Smooth muscle cell (in vitro differentiated cells): Measurements from ENCODE around the gene CEMIP. TPM values are rescaled to one million over a fixed set of nuclear protein-coding genes. Genes with fewer than 3 reads are reported as not detected.

ENCODE experiments used
- DNase-seq: peaks from one replicate; lab custom pipeline; 2025; ENCODE audit not compliant: unreplicated experiment; lab: John Stamatoyannopoulos, UW
- H2AFZ ChIP-seq: fragments of 200-600 bp; sonication (generic); 2 replicates; pipeline ENCODE4 v1.6.0; 2016; ENCODE audit warnings: antibody characterized with exemption, low read depth, mild to moderate bottlenecking
- H3F3A ChIP-seq: fragments of 200-600 bp; sonication (generic); 2 replicates; pipeline ENCODE4 v1.6.0; 2017; ENCODE audit warnings: antibody characterized with exemption, low read depth
- H3K27ac ChIP-seq: fragments of 200-600 bp; sonication (generic); 2 replicates; pipeline ENCODE4 v1.5.1; 2016; ENCODE audit warnings: low read depth, mild to moderate bottlenecking
- H3K27me3 ChIP-seq: fragments of 200-600 bp; sonication (generic); 2 replicates; pipeline ENCODE4 v1.6.1; 2016; ENCODE audit warnings: low read depth, mild to moderate bottlenecking
- H3K36me3 ChIP-seq: fragments of 200-600 bp; sonication (generic); 2 replicates; pipeline ENCODE4 v1.5.1; 2016; ENCODE audit warnings: low read depth
- H3K4me1 ChIP-seq: fragments of 200-600 bp; sonication (generic); 2 replicates; pipeline ENCODE4 v1.5.1; 2016; ENCODE audit warnings: low read depth
- H3K4me2 ChIP-seq: fragments of 200-600 bp; sonication (generic); 2 replicates; pipeline ENCODE4 v1.6.0; 2016; ENCODE audit warnings: mild to moderate bottlenecking
- H3K4me3 ChIP-seq: fragments of 200-600 bp; sonication (generic); 2 replicates; pipeline ENCODE4 v1.5.1; 2016; ENCODE audit warnings: mild to moderate bottlenecking
- H3K79me2 ChIP-seq: fragments of 200-600 bp; sonication (generic); 2 replicates; pipeline ENCODE4 v1.6.0; 2016; ENCODE audit warnings: low read depth, mild to moderate bottlenecking
- H3K9ac ChIP-seq: fragments of 200-600 bp; sonication (generic); 2 replicates; pipeline ENCODE4 v1.6.0; 2016; ENCODE audit warnings: low read depth
- H3K9me3 ChIP-seq: fragments of 200-600 bp; sonication (generic); replicated peaks from 2 replicates; pipeline ENCODE4 v1.5.1; 2016; ENCODE audit warnings: low read depth
- H4K20me1 ChIP-seq: fragments of 200-600 bp; sonication (generic); 2 replicates; pipeline ENCODE4 v1.6.0; 2016; ENCODE audit warnings: low read depth
- CTCF ChIP-seq: fragments of 200-600 bp; sonication (generic); IDR thresholded peaks from 2 replicates; pipeline ENCODE4 v1.5.1; 2017; ENCODE audit warnings: borderline replicate concordance, mild to moderate bottlenecking, antibody characterized with exemption; ENCODE audit not compliant: insufficient read depth, poor library complexity, severe bottlenecking
- WGBS: methylation state at CpG from one replicate; pipeline ENCODE4 v1.1.7; 2016; ENCODE audit warnings: low lambda C conversion rate; 5-methylcytosine and 5-hydroxymethylcytosine counted together
- polyA plus RNA-seq: library from polyadenylated mRNA; unstranded; fragments of >200 nt; fragmentation: Nextera tagmentation; extraction: Ambion mirVana; gene quantifications from 2 replicates; pipeline ENCODE4 v1.2.1, GENCODE V29; 2016
- total RNA-seq: library from RNA; depleted of rRNA; stranded (reverse); fragments of >200 nt; gene quantifications from 2 replicates; pipeline ENCODE4 v1.2.3, GENCODE V29; 2014

The CEMIP gene
- total and polyA plus RNA-seq, 2 experiments from 2014 or later = 1.9 TPM

GRCh38 chr15:80850941-80851451 is 71.8 kb downstream of the CEMIP start:
- H3K4me3 ChIP-seq = no peak overlapping the region
- 89% methylated on average over 6 of the region's 6 CpGs for WGBS
- H3K9me3 ChIP-seq = no peaks in the 10 kb centered on the region
- no peaks in the 10 kb centered on the region for H4K20me1 ChIP-seq
- H3K79me2 ChIP-seq = no peaks in the 10 kb centered on the region
- no peak overlapping the region for H3K9ac ChIP-seq
- H3K4me1 ChIP-seq = no peaks in the 10 kb centered on the region
- no peak overlapping the region for H3K27ac ChIP-seq
- H2AFZ ChIP-seq = no peak overlapping the region
- no peak for TF ChIP-seq CTCF
- no peak for DNase-seq
- no peaks in the 10 kb centered on the region for H3K36me3 ChIP-seq
- no peak overlapping the region for H3K4me2 ChIP-seq
- H3K27me3 ChIP-seq = no peaks in the 10 kb centered on the region
- no peaks in the 10 kb centered on the region for H3F3A ChIP-seq

- H3K9ac ChIP-seq = no peak overlapping the region
- no peaks in the 10 kb centered on the region for H3K27me3 ChIP-seq
- 90% methylated on average over 4 of the region's 4 CpGs for WGBS
- no peak overlapping the region for H3K4me2 ChIP-seq
- DNase-seq = no peak
- H3K4me3 ChIP-seq = no peak overlapping the region
- H4K20me1 ChIP-seq = no peaks in the 10 kb centered on the region
- H3K4me1 ChIP-seq = no peaks in the 10 kb centered on the region
- no peak for TF ChIP-seq CTCF
- no peaks in the 10 kb centered on the region for H3K79me2 ChIP-seq
- no peaks in the 10 kb centered on the region for H3K36me3 ChIP-seq
- H3K9me3 ChIP-seq = no peaks in the 10 kb centered on the region
- H2AFZ ChIP-seq = no peak overlapping the region
- H3F3A ChIP-seq = no peaks in the 10 kb centered on the region
- H3K27ac ChIP-seq = no peak overlapping the region
Measured at GRCh38 chr15:80852676-80853075, 73.5 kb downstream of the CEMIP start.

- no peak for DNase-seq
- H3K4me1 ChIP-seq = no peaks in the 10 kb centered on the region
- H3K27me3 ChIP-seq = no peaks in the 10 kb centered on the region
- TF ChIP-seq CTCF = no peak
- no peak overlapping the region for H3K4me3 ChIP-seq
- 88% methylated on average over 6 of the region's 6 CpGs for WGBS
- no peak overlapping the region for H3K27ac ChIP-seq
- no peaks in the 10 kb centered on the region for H3K36me3 ChIP-seq
- no peaks in the 10 kb centered on the region for H3K9me3 ChIP-seq
- H3K9ac ChIP-seq = no peak overlapping the region
- H3F3A ChIP-seq = no peaks in the 10 kb centered on the region
- H4K20me1 ChIP-seq = no peaks in the 10 kb centered on the region
- no peak overlapping the region for H3K4me2 ChIP-seq
- H2AFZ ChIP-seq = no peak overlapping the region
- no peaks in the 10 kb centered on the region for H3K79me2 ChIP-seq
Measured at GRCh38 chr15:80854104-80854503, 74.9 kb downstream of the CEMIP start.

GRCh38 chr15:80855206-80855605 is 76.0 kb downstream of the CEMIP start:
- Histone ChIP-seq H3K36me3 (no peaks in the 10 kb centered on the region), H3K79me2 (no peaks in the 10 kb centered on the region), H3K9me3 (no peaks in the 10 kb centered on the region), H3K4me3 (no peak overlapping the region), H3K4me2 (no peak overlapping the region), H4K20me1 (no peaks in the 10 kb centered on the region), H3K27me3 (no peaks in the 10 kb centered on the region), H3K4me1 (no peaks in the 10 kb centered on the region), H3K27ac (no peak overlapping the region), H2AFZ (no peak overlapping the region), H3K9ac (no peak overlapping the region), H3F3A (no peaks in the 10 kb centered on the region)
- WGBS = 98% methylated on average over 4 of the region's 4 CpGs
- no peak for TF ChIP-seq CTCF
- no peak for DNase-seq
